ENCODE results near the gene TMEM123. TPM values are rescaled to one million over a fixed set of nuclear protein-coding genes. Genes with fewer than 3 reads are reported as not detected.

The TMEM123 gene
- total RNA-seq, 1 experiment from 2014 or later = 116 TPM

- TF ChIP-seq MXD4 (CRISPR knock-in tag; IDR thresholded peaks at IDR 0.05; ENCODE audit: borderline replicate concordance) (no peak), SP1 (CRISPR knock-in tag; conservative IDR thresholded peaks at IDR 0.05) (no peak), MAX (CRISPR knock-in tag; IDR thresholded peaks at IDR 0.05) (no peak), HMGXB4 (CRISPR knock-in tag; IDR thresholded peaks at IDR 0.05) (no peak), ESRRA (CRISPR knock-in tag; IDR thresholded peaks at IDR 0.05; ENCODE audit: borderline replicate concordance) (no peak), ETV6 (CRISPR knock-in tag; IDR thresholded peaks at IDR 0.05) (no peak)
- H3K4me3 Mint-ChIP-seq = no peak overlapping the region
- H3K4me1 Mint-ChIP-seq = peaks cover 6% of the 10 kb centered on the region
- DNase-seq (ENCODE audit: low spot score) = no peak
- no peak for ATAC-seq
- no peak overlapping the region for H3K27ac Mint-ChIP-seq
- peaks cover 24% of the 10 kb centered on the region for H3K36me3 Mint-ChIP-seq
- ChIA-PET CTCF (interaction anchor here (0.5 to 1.3 kb wide), 2 partner anchors 30 to 157 kb away, joined by 3 to 4 read pairs; no protein-coding TSS in a partner anchor), POLR2A (no interaction called here)
- H3K27me3 Mint-ChIP-seq (ENCODE audit: low read depth) = no peaks in the 10 kb centered on the region
- peaks cover 23% of the 10 kb centered on the region for H3K9me3 Mint-ChIP-seq
Measured at GRCh38 chr11:102420547-102420946, 32.0 kb downstream of the TMEM123 start.

- Mint-ChIP-seq H3K27me3 (ENCODE audit: low read depth) (no peaks in the 10 kb centered on the region), H3K4me3 (no peak overlapping the region), H3K27ac (no peak overlapping the region), H3K36me3 (peaks cover 22% of the 10 kb centered on the region), H3K4me1 (peaks cover 15% of the 10 kb centered on the region), H3K9me3 (peaks cover 23% of the 10 kb centered on the region)
- ChIA-PET POLR2A (no interaction called here), CTCF (no interaction called here)
- DNase-seq (ENCODE audit: low spot score) (no peak), ATAC-seq (no peak)
- no peak for TF ChIP-seq CTCF (IDR thresholded peaks at IDR 0.05)
Measured at GRCh38 chr11:102419181-102419580, 33.4 kb downstream of the TMEM123 start.

GRCh38 chr11:102416976-102417375 is 35.6 kb downstream of the TMEM123 start:
- peaks cover 22% of the 10 kb centered on the region for H3K36me3 Mint-ChIP-seq
- no peaks in the 10 kb centered on the region for H3K27me3 Mint-ChIP-seq (ENCODE audit: low read depth)
- no peak overlapping the region for H3K27ac Mint-ChIP-seq
- ChIA-PET POLR2A (no interaction called here), CTCF (no interaction called here)
- ATAC-seq (no peak), DNase-seq (ENCODE audit: low spot score) (no peak)
- peaks cover 23% of the 10 kb centered on the region for H3K9me3 Mint-ChIP-seq
- peaks cover 20% of the 10 kb centered on the region for H3K4me1 Mint-ChIP-seq
- no peak overlapping the region for H3K4me3 Mint-ChIP-seq
- no peak for TF ChIP-seq ZNF532 (CRISPR knock-in tag; IDR thresholded peaks at IDR 0.05; ENCODE audit: borderline replicate concordance)
- TF ChIP-seq HMGXB4 (CRISPR knock-in tag; IDR thresholded peaks at IDR 0.05) = no peak
- TF ChIP-seq ZBTB43 (CRISPR knock-in tag; IDR thresholded peaks at IDR 0.05) = no peak
- no peak for TF ChIP-seq SMAD4 (CRISPR knock-in tag; IDR thresholded peaks at IDR 0.05)
